Neural cell (in vitro differentiated cells): ENCODE measurements around the gene PRG2.

Source experiments
- EP300 ChIP-seq: fragments of 450-650 bp; conservative IDR thresholded peaks from 2 replicates; pipeline ENCODE4 v1.6.1; 2014; ENCODE audit warnings: antibody characterized with exemption, mild to moderate bottlenecking, moderate library complexity; ENCODE audit not compliant: poor library complexity, severe bottlenecking
- EZH2 ChIP-seq: fragments of 200-600, 300-800 bp; shearing (Covaris generic), sonication (generic); IDR thresholded peaks from 2 replicates; pipeline ENCODE4 v1.6.1; 2014; ENCODE audit warnings: antibody characterized with exemption, low read length, borderline replicate concordance, mild to moderate bottlenecking; ENCODE audit not compliant: insufficient read depth, poor library complexity, severe bottlenecking
- MXI1 ChIP-seq: fragments of 450-650 bp; conservative IDR thresholded peaks from 2 replicates; pipeline ENCODE4 v1.6.1; 2014; ENCODE audit warnings: antibody characterized with exemption, mild to moderate bottlenecking; ENCODE audit not compliant: poor library complexity, severe bottlenecking
- POLR2AphosphoS5 ChIP-seq: IDR thresholded peaks from 2 replicates; pipeline ENCODE4 v1.6.1; 2012
- RAD21 ChIP-seq: fragments of 450-650 bp; conservative IDR thresholded peaks from 2 replicates; pipeline ENCODE4 v1.6.1; 2014; ENCODE audit warnings: antibody characterized with exemption, mild to moderate bottlenecking, moderate library complexity
- REST ChIP-seq: IDR thresholded peaks from 2 replicates; pipeline ENCODE4 v1.6.1; 2012; ENCODE audit warnings: borderline replicate concordance
- SMC3 ChIP-seq: fragments of 450-650 bp; conservative IDR thresholded peaks from 2 replicates; pipeline ENCODE4 v1.6.1; 2014; ENCODE audit warnings: antibody characterized with exemption, mild to moderate bottlenecking, moderate library complexity; ENCODE audit not compliant: poor library complexity
- TAF1 ChIP-seq: IDR thresholded peaks from 2 replicates; pipeline ENCODE4 v1.6.1; 2012; ENCODE audit warnings: low read depth
- TF ChIP-seq, protein P1 (sequence below): fragments of 450-650 bp; IDR thresholded peaks from 2 replicates; pipeline ENCODE4 v1.5.1; 2014; ENCODE audit warnings: antibody characterized with exemption, mild to moderate bottlenecking, moderate library complexity; ENCODE audit not compliant: poor library complexity, severe bottlenecking

DNA sequence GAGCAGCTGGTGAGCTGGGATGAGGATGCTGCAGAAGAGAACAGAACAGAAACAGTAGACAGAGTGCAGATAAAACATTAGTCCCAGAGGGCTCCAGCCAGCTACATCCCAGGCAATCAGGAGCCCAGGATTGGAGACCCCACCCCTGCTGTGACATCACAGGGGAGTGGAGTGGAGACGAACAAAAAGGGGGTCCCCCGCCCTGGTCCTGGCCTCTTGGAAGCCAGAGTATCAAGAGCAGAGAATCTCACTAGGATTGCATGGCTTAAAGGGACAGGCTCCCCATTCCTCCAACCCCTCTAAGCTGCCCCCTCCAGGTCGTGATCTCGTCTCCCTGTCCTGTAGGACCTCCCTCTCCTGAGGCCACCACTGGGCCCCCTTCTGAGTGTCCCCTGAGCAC is 52.3 kb downstream of the PRG2 start, which contains the start of gene P2RX3:
- TF ChIP-seq, protein P1, sequence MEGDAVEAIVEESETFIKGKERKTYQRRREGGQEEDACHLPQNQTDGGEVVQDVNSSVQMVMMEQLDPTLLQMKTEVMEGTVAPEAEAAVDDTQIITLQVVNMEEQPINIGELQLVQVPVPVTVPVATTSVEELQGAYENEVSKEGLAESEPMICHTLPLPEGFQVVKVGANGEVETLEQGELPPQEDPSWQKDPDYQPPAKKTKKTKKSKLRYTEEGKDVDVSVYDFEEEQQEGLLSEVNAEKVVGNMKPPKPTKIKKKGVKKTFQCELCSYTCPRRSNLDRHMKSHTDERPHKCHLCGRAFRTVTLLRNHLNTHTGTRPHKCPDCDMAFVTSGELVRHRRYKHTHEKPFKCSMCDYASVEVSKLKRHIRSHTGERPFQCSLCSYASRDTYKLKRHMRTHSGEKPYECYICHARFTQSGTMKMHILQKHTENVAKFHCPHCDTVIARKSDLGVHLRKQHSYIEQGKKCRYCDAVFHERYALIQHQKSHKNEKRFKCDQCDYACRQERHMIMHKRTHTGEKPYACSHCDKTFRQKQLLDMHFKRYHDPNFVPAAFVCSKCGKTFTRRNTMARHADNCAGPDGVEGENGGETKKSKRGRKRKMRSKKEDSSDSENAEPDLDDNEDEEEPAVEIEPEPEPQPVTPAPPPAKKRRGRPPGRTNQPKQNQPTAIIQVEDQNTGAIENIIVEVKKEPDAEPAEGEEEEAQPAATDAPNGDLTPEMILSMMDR = no peak
- TF ChIP-seq EP300 (no peak), POLR2AphosphoS5 (no peak), RAD21 (no peak), MXI1 (no peak), EZH2 (no peak), SMC3 (no peak), TAF1 (no peak), REST (no peak)
